Mesendoderm (in vitro differentiated cells): ENCODE data around the gene AXIN2.

Source experiments
- DNase-seq: peaks from one replicate; pipeline ENCODE4 v3.0.0; 2013
- H2AK5ac ChIP-seq: 2 replicates; pipeline ENCODE4 v1.6.1; 2013; ENCODE audit warnings: low read length, inconsistent platforms
- H2BK120ac ChIP-seq: 2 replicates; pipeline ENCODE4 v1.6.1; 2013; ENCODE audit warnings: low read depth, mild to moderate bottlenecking, low read length, moderate library complexity, mixed read lengths
- H2BK15ac ChIP-seq: replicated peaks from 2 replicates; pipeline ENCODE4 v1.6.1; 2013; ENCODE audit warnings: low read depth, mild to moderate bottlenecking, moderate library complexity
- H2BK5ac ChIP-seq: 2 replicates; pipeline ENCODE4 v1.6.1; 2013; ENCODE audit warnings: low read length, inconsistent platforms
- H3K18ac ChIP-seq: 2 replicates; pipeline ENCODE4 v1.6.1; 2013; ENCODE audit warnings: mild to moderate bottlenecking, low read length, mixed read lengths
- H3K23ac ChIP-seq: one replicate; pipeline ENCODE4 v1.6.1; 2013; ENCODE audit warnings: low read length
- H3K27ac ChIP-seq: 2 replicates; pipeline ENCODE4 v1.5.1; 2013; ENCODE audit warnings: low read depth, mild to moderate bottlenecking, inconsistent platforms, low read length, moderate library complexity
- H3K27me3 ChIP-seq: 2 replicates; pipeline ENCODE4 v1.6.1; 2013; ENCODE audit warnings: low read length, control low read depth, mild to moderate bottlenecking, inconsistent platforms; ENCODE audit not compliant: insufficient read depth, poor library complexity
- H3K36me3 ChIP-seq: 2 replicates; pipeline ENCODE4 v1.6.1; 2013; ENCODE audit warnings: low read length, inconsistent platforms; ENCODE audit not compliant: control insufficient read depth, insufficient read depth
- H3K4ac ChIP-seq: one replicate; pipeline ENCODE4 v1.6.1; 2013; ENCODE audit warnings: low read depth, mild to moderate bottlenecking, low read length, moderate library complexity
- H3K4me1 ChIP-seq: 2 replicates; pipeline ENCODE4 v1.6.1; 2013; ENCODE audit warnings: low read depth, low read length, inconsistent platforms; ENCODE audit not compliant: control insufficient read depth
- H3K4me2 ChIP-seq: 2 replicates; pipeline ENCODE4 v1.6.1; 2013; ENCODE audit warnings: low read length
- H3K4me3 ChIP-seq: 2 replicates; pipeline ENCODE4 v1.5.1; 2013; ENCODE audit warnings: mild to moderate bottlenecking, low read length
- H3K56ac ChIP-seq: one replicate; pipeline ENCODE4 v1.6.1; 2013; ENCODE audit warnings: low read length
- H3K79me1 ChIP-seq: 2 replicates; pipeline ENCODE4 v1.6.1; 2013; ENCODE audit warnings: low read length, inconsistent platforms
- H3K79me2 ChIP-seq: 2 replicates; pipeline ENCODE4 v1.6.1; 2013; ENCODE audit warnings: mild to moderate bottlenecking, low read length; ENCODE audit not compliant: control insufficient read depth, insufficient read depth
- H3K9ac ChIP-seq: 2 replicates; pipeline ENCODE4 v1.6.1; 2013; ENCODE audit warnings: low read length, inconsistent platforms
- H4K5ac ChIP-seq: one replicate; pipeline ENCODE4 v1.6.1; 2013; ENCODE audit warnings: low read length
- H4K8ac ChIP-seq: one replicate; pipeline ENCODE4 v1.6.1; 2013; ENCODE audit warnings: low read depth, mild to moderate bottlenecking, control low read depth, low read length, moderate library complexity
- WGBS: extraction: QIAGEN DNeasy Blood & Tissue Kit; methylation state at CpG from one replicate; pipeline ENCODE4 v1.1.7; 2013; ENCODE audit warnings: low lambda C conversion rate, missing lambda C conversion rate; ENCODE audit not compliant: insufficient coverage; ENCODE audit errors: extremely low coverage; 5-methylcytosine and 5-hydroxymethylcytosine counted together

Gene AXIN2

DNA sequence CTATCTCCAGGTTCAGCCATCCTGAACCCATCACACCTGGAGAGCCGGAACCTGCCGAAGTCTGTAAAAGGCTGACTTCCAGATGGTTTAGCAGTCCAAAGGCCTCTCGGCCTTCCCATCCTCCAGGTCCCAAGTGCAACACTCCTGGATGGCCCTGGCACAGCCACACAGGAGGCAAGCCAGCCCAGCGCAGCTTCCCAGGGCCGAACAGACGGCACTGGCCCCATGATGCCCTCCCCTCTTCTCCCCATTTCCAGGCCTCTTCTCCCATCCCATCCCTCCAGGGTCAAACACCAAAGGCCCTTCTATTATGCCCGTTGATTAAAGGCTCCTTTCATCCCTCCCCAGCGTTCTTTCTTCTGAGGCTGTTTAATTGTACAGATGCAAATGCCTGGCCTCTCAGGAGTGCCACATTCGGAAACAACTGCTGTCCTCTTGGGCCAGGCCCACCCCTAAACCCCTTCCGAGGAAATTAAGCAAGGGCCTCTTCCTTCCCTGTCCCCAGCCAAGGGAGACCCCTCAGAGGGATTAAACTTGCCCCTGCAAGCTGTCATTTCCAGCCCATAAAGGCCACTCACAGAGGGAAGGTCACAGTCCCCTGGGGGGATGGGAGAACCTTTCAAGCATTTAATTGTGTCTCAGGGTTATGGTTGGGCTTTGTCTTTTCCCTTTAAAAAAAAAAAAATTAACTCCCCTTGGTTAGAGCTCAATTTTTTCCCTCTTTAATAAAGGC is 30.8 kb downstream of the AXIN2 start:
- Histone ChIP-seq H3K9ac (no peak overlapping the region), H3K4me3 (no peak overlapping the region), H3K79me1 (peaks cover 4% of the 10 kb centered on the region), H3K36me3 (peaks cover 7% of the 10 kb centered on the region), H2BK15ac (no peak overlapping the region), H3K27ac (peak overlapping the region; percentile 54), H3K4me1 (peaks cover 14% of the 10 kb centered on the region), H3K27me3 (no peaks in the 10 kb centered on the region), H4K5ac (no peak overlapping the region), H2BK5ac (no peak overlapping the region), H2AK5ac (no peak overlapping the region), H4K8ac (no peak overlapping the region), H3K23ac (no peak overlapping the region), H3K4me2 (no peak overlapping the region), H3K56ac (no peak overlapping the region), H2BK120ac (no peak overlapping the region), H3K18ac (peak overlapping the region; percentile 16), H3K79me2 (no peaks in the 10 kb centered on the region), H3K4ac (peak overlapping the region; percentile 40)
- WGBS, result no CpG with 5 or more reads among the region's 10 CpGs
- peak; percentile 70 for DNase-seq

- no peak overlapping the region for H3K56ac ChIP-seq
- no peak overlapping the region for H3K4me2 ChIP-seq
- H3K36me3 ChIP-seq, result peaks cover 7% of the 10 kb centered on the region
- no peak overlapping the region for H3K4ac ChIP-seq
- H2BK120ac ChIP-seq, result no peak overlapping the region
- H3K27ac ChIP-seq, result no peak overlapping the region
- no peak overlapping the region for H4K8ac ChIP-seq
- H3K79me1 ChIP-seq, result peaks cover 4% of the 10 kb centered on the region
- no peaks in the 10 kb centered on the region for H3K27me3 ChIP-seq
- H3K23ac ChIP-seq, result no peak overlapping the region
- no peak overlapping the region for H3K4me3 ChIP-seq
- H2AK5ac ChIP-seq, result no peak overlapping the region
- no peak overlapping the region for H3K9ac ChIP-seq
- no peak for DNase-seq
- no peak overlapping the region for H3K18ac ChIP-seq
- H3K79me2 ChIP-seq, result no peaks in the 10 kb centered on the region
- H3K4me1 ChIP-seq, result peaks cover 14% of the 10 kb centered on the region
- no peak overlapping the region for H2BK5ac ChIP-seq
- H2BK15ac ChIP-seq, result no peak overlapping the region
- no CpG with 5 or more reads among the region's 17 CpGs for WGBS
- no peak overlapping the region for H4K5ac ChIP-seq
Measured at GRCh38 chr17:65529761-65530522, 31.5 kb downstream of the AXIN2 start.

GRCh38 chr17:65529040-65529633 is 32.3 kb downstream of the AXIN2 start:
- no peak overlapping the region for H2BK120ac ChIP-seq
- H3K4me2 ChIP-seq, result no peak overlapping the region
- peaks cover 14% of the 10 kb centered on the region for H3K4me1 ChIP-seq
- H3K9ac ChIP-seq, result no peak overlapping the region
- no peak overlapping the region for H2BK5ac ChIP-seq
- no peaks in the 10 kb centered on the region for H3K79me2 ChIP-seq
- H3K79me1 ChIP-seq, result peaks cover 4% of the 10 kb centered on the region
- no peak overlapping the region for H3K4me3 ChIP-seq
- H3K27me3 ChIP-seq, result no peaks in the 10 kb centered on the region
- peaks cover 5% of the 10 kb centered on the region for H3K36me3 ChIP-seq
- H3K27ac ChIP-seq, result no peak overlapping the region
- no CpG with 5 or more reads among the region's 7 CpGs for WGBS
- H3K4ac ChIP-seq, result no peak overlapping the region
- no peak overlapping the region for H4K5ac ChIP-seq
- no peak overlapping the region for H4K8ac ChIP-seq
- DNase-seq, result no peak
- H3K23ac ChIP-seq, result no peak overlapping the region
- H3K18ac ChIP-seq, result no peak overlapping the region
- no peak overlapping the region for H2BK15ac ChIP-seq
- no peak overlapping the region for H3K56ac ChIP-seq
- H2AK5ac ChIP-seq, result no peak overlapping the region

- WGBS, result no CpG with 5 or more reads among the region's 16 CpGs
Measured at GRCh38 chr17:65527857-65528591, 33.4 kb downstream of the AXIN2 start.

DNA sequence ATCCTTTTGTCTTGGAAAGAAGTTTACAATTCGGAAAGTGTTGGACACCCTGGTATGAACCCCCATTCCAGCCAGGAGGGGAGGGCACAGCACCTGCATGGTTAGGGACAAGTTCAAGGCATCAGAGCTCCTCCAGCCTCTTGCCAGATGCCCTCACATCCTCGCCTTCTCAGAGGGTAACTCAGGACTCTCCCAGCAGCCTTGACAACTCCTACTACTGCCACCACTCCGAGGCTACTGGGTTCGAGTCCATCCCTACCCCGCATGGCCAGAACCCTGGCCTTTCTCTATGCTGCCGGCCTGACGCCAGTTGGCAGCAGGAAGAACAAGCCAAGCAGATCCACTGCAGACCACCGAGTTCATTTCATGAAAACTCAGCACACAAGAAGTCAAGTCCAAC is 34.1 kb downstream of the AXIN2 start:
- peaks cover 4% of the 10 kb centered on the region for H3K79me1 ChIP-seq
- no peak overlapping the region for H3K27ac ChIP-seq
- no peak overlapping the region for H3K9ac ChIP-seq
- H3K56ac ChIP-seq, result no peak overlapping the region
- no peaks in the 10 kb centered on the region for H3K36me3 ChIP-seq
- H2BK120ac ChIP-seq, result no peak overlapping the region
- no peak overlapping the region for H3K4me3 ChIP-seq
- H3K4me2 ChIP-seq, result no peak overlapping the region
- no peak overlapping the region for H3K23ac ChIP-seq
- no peak overlapping the region for H3K4ac ChIP-seq
- H2AK5ac ChIP-seq, result no peak overlapping the region
- H2BK5ac ChIP-seq, result no peak overlapping the region
- H3K4me1 ChIP-seq, result peaks cover 16% of the 10 kb centered on the region
- WGBS, result no CpG with 5 or more reads among the region's 8 CpGs
- no peaks in the 10 kb centered on the region for H3K27me3 ChIP-seq
- H3K18ac ChIP-seq, result no peak overlapping the region
- no peak for DNase-seq
- H2BK15ac ChIP-seq, result no peak overlapping the region
- no peaks in the 10 kb centered on the region for H3K79me2 ChIP-seq
- no peak overlapping the region for H4K8ac ChIP-seq
- H4K5ac ChIP-seq, result no peak overlapping the region

More at GRCh38 chr17:65527857-65528591, 33.4 kb downstream of the AXIN2 start:
- no peak overlapping the region for H2BK15ac ChIP-seq
- H2BK5ac ChIP-seq, result no peak overlapping the region
- H3K4ac ChIP-seq, result no peak overlapping the region
- H3K4me3 ChIP-seq, result no peak overlapping the region
- H3K36me3 ChIP-seq, result no peaks in the 10 kb centered on the region
- H3K27me3 ChIP-seq, result no peaks in the 10 kb centered on the region
- no peak overlapping the region for H3K4me2 ChIP-seq
- no peak overlapping the region for H3K18ac ChIP-seq
- no peaks in the 10 kb centered on the region for H3K79me2 ChIP-seq
- H4K8ac ChIP-seq, result no peak overlapping the region
- H3K56ac ChIP-seq, result no peak overlapping the region
- peaks cover 4% of the 10 kb centered on the region for H3K79me1 ChIP-seq
- no peak overlapping the region for H3K27ac ChIP-seq
- no peak overlapping the region for H2BK120ac ChIP-seq
- H3K9ac ChIP-seq, result no peak overlapping the region
- H3K4me1 ChIP-seq, result peaks cover 16% of the 10 kb centered on the region
- no peak overlapping the region for H3K23ac ChIP-seq
- H2AK5ac ChIP-seq, result no peak overlapping the region
- no peak for DNase-seq
- no peak overlapping the region for H4K5ac ChIP-seq
